PFSK-1 (cell line): ENCODE data around the gene PIGS.

ENCODE experiments used
- FOXP2 ChIP-seq: optimal IDR thresholded peaks from 2 replicates; pipeline ENCODE3; 2011; ENCODE audit warnings: borderline replicate concordance, control low read depth, inconsistent platforms; ENCODE audit not compliant: insufficient read depth; ENCODE audit errors: extremely low read length, extremely low read depth
- POLR2AphosphoS5 ChIP-seq: IDR thresholded peaks from 2 replicates; pipeline ENCODE4 v1.6.1; 2012; ENCODE audit warnings: low read depth, mild to moderate bottlenecking, control low read depth, low read length, moderate library complexity
- REST ChIP-seq, 2 experiments: IDR thresholded peaks; 2 replicates each; pipeline versions ENCODE4 v1.6.1 to v1.8.0; 2011 to 2012; ENCODE audit warnings: low read depth in 2 of 2, low read length in 2 of 2, control low read depth in 1 of 2, inconsistent platforms in 1 of 2, mild to moderate bottlenecking in 1 of 2, moderate library complexity in 1 of 2; ENCODE audit not compliant: insufficient read depth in 1 of 2
- SIN3A ChIP-seq: IDR thresholded peaks from 2 replicates; pipeline ENCODE4 v1.6.1; 2012; ENCODE audit warnings: mild to moderate bottlenecking, low read length, moderate library complexity, borderline replicate concordance; ENCODE audit not compliant: insufficient read depth
- TAF1 ChIP-seq: IDR thresholded peaks from 2 replicates; pipeline ENCODE4 v1.6.1; 2012; ENCODE audit warnings: low read length, control low read depth, borderline replicate concordance; ENCODE audit not compliant: insufficient read depth

The PIGS gene

GRCh38 chr17:28550858-28551257 lies 20.5 kb downstream of the PIGS start:
- TF ChIP-seq SIN3A (no peak), TAF1 (no peak), POLR2AphosphoS5 (no peak), FOXP2 (no peak), REST (IDR thresholded peaks at IDR 0.05; ENCODE audit: insufficient read depth in 1 of 2, low read depth in 2 of 2, low read length in 2 of 2) (no peak)

GRCh38 chr17:28549236-28550132 lies 21.8 kb downstream of the PIGS start:
- TF ChIP-seq SIN3A, result no peak

GRCh38 chr17:28548417-28549130 lies 22.8 kb downstream of the PIGS start:
- TF ChIP-seq FOXP2 (no peak), REST (IDR thresholded peaks at IDR 0.05; ENCODE audit: insufficient read depth in 1 of 2, low read depth in 2 of 2, low read length in 2 of 2) (no peak), POLR2AphosphoS5 (no peak), SIN3A (no peak), TAF1 (no peak)

- TF ChIP-seq SIN3A (no peak), FOXP2 (no peak), TAF1 (no peak), POLR2AphosphoS5 (no peak), REST (IDR thresholded peaks at IDR 0.05; ENCODE audit: insufficient read depth in 1 of 2, low read depth in 2 of 2, low read length in 2 of 2) (no peak)
These were observed 23.5 kb downstream of the PIGS start for GRCh38 chr17:28547623-28548416.

- no peak for TF ChIP-seq TAF1
- TF ChIP-seq SIN3A, result no peak
- TF ChIP-seq FOXP2, result no peak
- TF ChIP-seq REST (IDR thresholded peaks at IDR 0.05; ENCODE audit: insufficient read depth in 1 of 2, low read depth in 2 of 2, low read length in 2 of 2), result no peak
- no peak for TF ChIP-seq POLR2AphosphoS5
These were observed 24.2 kb downstream of the PIGS start for GRCh38 chr17:28547096-28547622.
